RKO (cell line): Measurements from ENCODE around the gene RBM17.
"Not testable (repeated sequence)": the region's sequence is repeated elsewhere in the genome, so short reads cannot be mapped to it uniquely, and the experiment has no call there.

Experiments used
- DNase-seq: peaks from one replicate; pipeline ENCODE4 v3.0.0-alpha.2; 2016; ENCODE audit warnings: low spot score

The RBM17 gene

GRCh38 chr10:6136215-6137201 lies 47.7 kb downstream of the RBM17 start:
- peak; percentile 93 for DNase-seq

GRCh38 chr10:6138456-6138855 lies 49.6 kb downstream of the RBM17 start:
- DNase-seq = no peak

- no peak for DNase-seq
These were observed 50.6 kb downstream of the RBM17 start for GRCh38 chr10:6139470-6139869.

GRCh38 chr10:6140141-6140841 lies 51.5 kb downstream of the RBM17 start:
- DNase-seq = no peak

GRCh38 chr10:6140965-6141295 lies 52.1 kb downstream of the RBM17 start:
- DNase-seq = no peak

- DNase-seq = peak; percentile 92
These were observed 52.7 kb downstream of the RBM17 start for GRCh38 chr10:6141296-6142151.

GRCh38 chr10:6142186-6142585 lies 53.4 kb downstream of the RBM17 start:
- not testable (repeated sequence) for DNase-seq

GRCh38 chr10:6142644-6143043 lies 53.8 kb downstream of the RBM17 start:
- DNase-seq = no peak

- DNase-seq = no peak
These were observed 54.3 kb downstream of the RBM17 start for GRCh38 chr10:6143181-6143580.

GRCh38 chr10:6144406-6145165 lies 55.8 kb downstream of the RBM17 start:
- peak; percentile 89 for DNase-seq

GRCh38 chr10:6145166-6145987 lies 56.5 kb downstream of the RBM17 start:
- peak; percentile 44 for DNase-seq

GRCh38 chr10:6146013-6146785 lies 57.4 kb downstream of the RBM17 start:
- DNase-seq = no peak

GRCh38 chr10:6146921-6147320 lies 58.1 kb downstream of the RBM17 start:
- DNase-seq = no peak

- DNase-seq = no peak
These were observed 59.4 kb downstream of the RBM17 start for GRCh38 chr10:6148251-6148701.

- no peak for DNase-seq
These were observed 60.1 kb downstream of the RBM17 start for GRCh38 chr10:6148908-6149307.

GRCh38 chr10:6151087-6151977 lies 62.5 kb downstream of the RBM17 start:
- peak; percentile 60 for DNase-seq

- no peak for DNase-seq
These were observed 65.0 kb downstream of the RBM17 start for GRCh38 chr10:6153845-6154244.

- no peak for DNase-seq
These were observed 65.7 kb downstream of the RBM17 start for GRCh38 chr10:6154566-6154965.

- no peak for DNase-seq
These were observed 69.4 kb downstream of the RBM17 start for GRCh38 chr10:6158276-6158675.
